Measurements from ENCODE around the gene TRIM2. TPM values are rescaled to one million over a fixed set of nuclear protein-coding genes. Genes with fewer than 3 reads are reported as not detected.

TRIM2 gene
- polyA plus RNA-seq, 1 donor (not counting 4 experiments of a cell fraction or from before 2014, with no cell fraction given) = 10.6 TPM

- no peak overlapping the region for H3K4me2 ChIP-seq (ENCODE audit: control insufficient read depth, extremely low read depth, insufficient read depth, low read depth, low read length)
- no peaks in the 10 kb centered on the region for H3K9me1 ChIP-seq (ENCODE audit: control insufficient read depth, extremely low read depth, insufficient read depth, low read length)
- dilution Hi-C loops (cut with MboI; ENCODE audit: extremely low pct_ligation_motif_present, low sequenced_read_pairs) = no loop called here
- H3K27me3 ChIP-seq (ENCODE audit: control insufficient read depth, extremely low read depth, insufficient read depth, low read length) = no peaks in the 10 kb centered on the region
- no peaks in the 10 kb centered on the region for H3K79me2 ChIP-seq (ENCODE audit: control insufficient read depth, insufficient read depth, low read length)
- H2AFZ ChIP-seq (ENCODE audit: control insufficient read depth, low read length) = no peak overlapping the region
- H3K9ac ChIP-seq (ENCODE audit: control insufficient read depth, extremely low read depth, insufficient read depth, low read length) = no peak overlapping the region
- H3K36me3 ChIP-seq (ENCODE audit: control insufficient read depth in 2 of 2, extremely low read depth in 1 of 2, insufficient read depth in 2 of 2, low read length in 2 of 2) = no peaks in the 10 kb centered on the region
- H4K20me1 ChIP-seq (ENCODE audit: control insufficient read depth, extremely low read depth, insufficient read depth, low read length) = no peaks in the 10 kb centered on the region
- H3K9me3 ChIP-seq (ENCODE audit: control insufficient read depth, low read depth, low read length) = no peaks in the 10 kb centered on the region
- no peaks in the 10 kb centered on the region for H3K4me1 ChIP-seq (ENCODE audit: control insufficient read depth, extremely low read depth, insufficient read depth, low read length)
- FAIRE-seq (no peak), DNase-seq (ENCODE audit: low read depth, low spot score) (no peak)
- TF ChIP-seq EZH2 (IDR thresholded peaks at IDR 0.05; ENCODE audit: low read length) (no peak), CTCF (optimal IDR thresholded peaks at IDR 0.05 in 1 of 3, IDR thresholded peaks at IDR 0.05 in 1 of 3, conservative IDR thresholded peaks at IDR 0.05 in 1 of 3; ENCODE audit: extremely low read depth in 1 of 3, insufficient read depth in 2 of 3, low read length in 3 of 3) (no peak)
- no peak overlapping the region for H3K4me3 ChIP-seq (ENCODE audit: control insufficient read depth in 2 of 3, extremely low read depth in 1 of 3, insufficient read depth in 2 of 3, low read depth in 1 of 3, low read length in 3 of 3)
- no peak overlapping the region for H3K27ac ChIP-seq (ENCODE audit: control insufficient read depth, insufficient read depth, low read length)
These were observed 745 bp downstream of the TRIM2 start for GRCh38 chr4:153204728-153205648.

GRCh38 chr4:153205757-153206156 is 1.5 kb downstream of the TRIM2 start:
- no peaks in the 10 kb centered on the region for H3K9me1 ChIP-seq (ENCODE audit: control insufficient read depth, extremely low read depth, insufficient read depth, low read length)
- no peak for TF ChIP-seq EZH2 (IDR thresholded peaks at IDR 0.05; ENCODE audit: low read length)
- TF ChIP-seq CTCF (optimal IDR thresholded peaks at IDR 0.05 in 1 of 3, IDR thresholded peaks at IDR 0.05 in 1 of 3, conservative IDR thresholded peaks at IDR 0.05 in 1 of 3; ENCODE audit: extremely low read depth in 1 of 3, insufficient read depth in 2 of 3, low read length in 3 of 3) = no peak
- no peak for DNase-seq (ENCODE audit: low read depth, low spot score)
- H3K4me1 ChIP-seq (ENCODE audit: control insufficient read depth, extremely low read depth, insufficient read depth, low read length) = no peaks in the 10 kb centered on the region
- H3K27ac ChIP-seq (ENCODE audit: control insufficient read depth, insufficient read depth, low read length) = no peak overlapping the region
- H2AFZ ChIP-seq (ENCODE audit: control insufficient read depth, low read length) = no peak overlapping the region
- H3K4me2 ChIP-seq (ENCODE audit: control insufficient read depth, extremely low read depth, insufficient read depth, low read depth, low read length) = no peak overlapping the region
- no peaks in the 10 kb centered on the region for H3K9me3 ChIP-seq (ENCODE audit: control insufficient read depth, low read depth, low read length)
- no peaks in the 10 kb centered on the region for H3K27me3 ChIP-seq (ENCODE audit: control insufficient read depth, extremely low read depth, insufficient read depth, low read length)
- H3K4me3 ChIP-seq (ENCODE audit: control insufficient read depth in 2 of 3, extremely low read depth in 1 of 3, insufficient read depth in 2 of 3, low read depth in 1 of 3, low read length in 3 of 3) = no peak overlapping the region
- no peaks in the 10 kb centered on the region for H3K36me3 ChIP-seq (ENCODE audit: control insufficient read depth in 2 of 2, extremely low read depth in 1 of 2, insufficient read depth in 2 of 2, low read length in 2 of 2)
- dilution Hi-C loops (cut with MboI; ENCODE audit: extremely low pct_ligation_motif_present, low sequenced_read_pairs) = no loop called here
- H3K9ac ChIP-seq (ENCODE audit: control insufficient read depth, extremely low read depth, insufficient read depth, low read length) = no peak overlapping the region
- FAIRE-seq = peak; percentile 58
- no peaks in the 10 kb centered on the region for H3K79me2 ChIP-seq (ENCODE audit: control insufficient read depth, insufficient read depth, low read length)
- H4K20me1 ChIP-seq (ENCODE audit: control insufficient read depth, extremely low read depth, insufficient read depth, low read length) = no peaks in the 10 kb centered on the region
